ENCODE results near the gene DYRK2.

DYRK2 gene

GRCh38 chr12:67645601-67646000, 2.9 kb upstream of the DYRK2 start:
- Histone ChIP-seq H3K4me1 (ENCODE audit: low read length) (peaks cover 6% of the 10 kb centered on the region), H2AFZ (ENCODE audit: low read length) (no peak overlapping the region), H3K9me2 (replicated peaks; ENCODE audit: insufficient read depth, low read length) (no peaks in the 10 kb centered on the region), H3K79me2 (ENCODE audit: low read length) (peaks cover 14% of the 10 kb centered on the region), H3F3A (ENCODE audit: insufficient read depth, low read length) (0 out of 2 replicates have a peak, but pooled peaks cover 5% of the 10 kb centered on the region), H3K9me3 (replicated peaks; ENCODE audit: insufficient read depth, low read length) (no peaks in the 10 kb centered on the region), H3K27ac (ENCODE audit: low read length) (no peak overlapping the region), H3K9ac (ENCODE audit: low read length) (no peak overlapping the region), H3K36me3 (replicated peaks; ENCODE audit: insufficient read depth, low read length) (no peaks in the 10 kb centered on the region), H3K4me2 (ENCODE audit: low read depth, low read length) (no peak overlapping the region), H4K20me1 (ENCODE audit: insufficient read depth, low read length) (peaks cover 1% of the 10 kb centered on the region; the same call in 1 of the 2 replicates), H3K27me3 (replicated peaks; ENCODE audit: insufficient read depth, low read length) (no peaks in the 10 kb centered on the region), H3K4me3 (ENCODE audit: low read length) (no peak overlapping the region)
- DNase-seq: no peak
- no peak for TF ChIP-seq EZH2phosphoT487 (IDR thresholded peaks at IDR 0.05; ENCODE audit: low read length)
- TF ChIP-seq EZH2 (optimal IDR thresholded peaks at IDR 0.05; ENCODE audit: low read depth, low read length): no peak
- TF ChIP-seq, protein P1, sequence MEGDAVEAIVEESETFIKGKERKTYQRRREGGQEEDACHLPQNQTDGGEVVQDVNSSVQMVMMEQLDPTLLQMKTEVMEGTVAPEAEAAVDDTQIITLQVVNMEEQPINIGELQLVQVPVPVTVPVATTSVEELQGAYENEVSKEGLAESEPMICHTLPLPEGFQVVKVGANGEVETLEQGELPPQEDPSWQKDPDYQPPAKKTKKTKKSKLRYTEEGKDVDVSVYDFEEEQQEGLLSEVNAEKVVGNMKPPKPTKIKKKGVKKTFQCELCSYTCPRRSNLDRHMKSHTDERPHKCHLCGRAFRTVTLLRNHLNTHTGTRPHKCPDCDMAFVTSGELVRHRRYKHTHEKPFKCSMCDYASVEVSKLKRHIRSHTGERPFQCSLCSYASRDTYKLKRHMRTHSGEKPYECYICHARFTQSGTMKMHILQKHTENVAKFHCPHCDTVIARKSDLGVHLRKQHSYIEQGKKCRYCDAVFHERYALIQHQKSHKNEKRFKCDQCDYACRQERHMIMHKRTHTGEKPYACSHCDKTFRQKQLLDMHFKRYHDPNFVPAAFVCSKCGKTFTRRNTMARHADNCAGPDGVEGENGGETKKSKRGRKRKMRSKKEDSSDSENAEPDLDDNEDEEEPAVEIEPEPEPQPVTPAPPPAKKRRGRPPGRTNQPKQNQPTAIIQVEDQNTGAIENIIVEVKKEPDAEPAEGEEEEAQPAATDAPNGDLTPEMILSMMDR (IDR thresholded peaks at IDR 0.05; ENCODE audit: low read length): no peak

DNA sequence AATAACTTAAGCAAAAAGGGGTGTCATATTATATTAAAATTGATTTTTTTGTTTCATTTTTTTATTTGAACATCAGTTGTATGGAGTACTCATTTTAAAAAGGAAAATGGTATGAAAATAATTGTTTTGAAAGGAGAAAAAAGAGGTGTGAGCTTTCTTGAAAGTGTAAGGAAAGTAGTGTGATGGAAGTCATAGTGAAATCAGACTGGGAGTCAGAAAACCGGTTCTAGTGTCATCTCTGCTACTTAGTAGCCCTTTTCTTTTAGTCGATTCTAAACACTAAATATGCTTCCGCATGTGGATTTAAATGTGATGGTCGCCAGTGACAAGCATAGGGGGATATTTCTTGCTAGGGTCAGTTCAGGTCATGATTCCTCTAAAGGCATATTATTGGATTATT, 1.8 kb upstream of the DYRK2 start:
- Histone ChIP-seq H3K9ac (ENCODE audit: low read length) (no peak overlapping the region), H3K9me2 (replicated peaks; ENCODE audit: insufficient read depth, low read length) (no peaks in the 10 kb centered on the region), H3K27ac (ENCODE audit: low read length) (no peak overlapping the region), H3F3A (ENCODE audit: insufficient read depth, low read length) (0 out of 2 replicates have a peak, but pooled peaks cover 5% of the 10 kb centered on the region), H2AFZ (ENCODE audit: low read length) (no peak overlapping the region), H3K4me1 (ENCODE audit: low read length) (peaks cover 14% of the 10 kb centered on the region), H3K4me2 (ENCODE audit: low read depth, low read length) (no peak overlapping the region), H3K9me3 (replicated peaks; ENCODE audit: insufficient read depth, low read length) (no peaks in the 10 kb centered on the region), H3K36me3 (replicated peaks; ENCODE audit: insufficient read depth, low read length) (no peaks in the 10 kb centered on the region), H4K20me1 (ENCODE audit: insufficient read depth, low read length) (peaks cover 10% of the 10 kb centered on the region; the same call in 1 of the 2 replicates), H3K4me3 (ENCODE audit: low read length) (no peak overlapping the region), H3K79me2 (ENCODE audit: low read length) (peaks cover 26% of the 10 kb centered on the region), H3K27me3 (replicated peaks; ENCODE audit: insufficient read depth, low read length) (no peaks in the 10 kb centered on the region)
- no peak for DNase-seq
- TF ChIP-seq EZH2 (optimal IDR thresholded peaks at IDR 0.05; ENCODE audit: low read depth, low read length) (no peak), EZH2phosphoT487 (IDR thresholded peaks at IDR 0.05; ENCODE audit: low read length) (no peak)
- TF ChIP-seq, protein P1 (IDR thresholded peaks at IDR 0.05; ENCODE audit: low read length): no peak

DNA sequence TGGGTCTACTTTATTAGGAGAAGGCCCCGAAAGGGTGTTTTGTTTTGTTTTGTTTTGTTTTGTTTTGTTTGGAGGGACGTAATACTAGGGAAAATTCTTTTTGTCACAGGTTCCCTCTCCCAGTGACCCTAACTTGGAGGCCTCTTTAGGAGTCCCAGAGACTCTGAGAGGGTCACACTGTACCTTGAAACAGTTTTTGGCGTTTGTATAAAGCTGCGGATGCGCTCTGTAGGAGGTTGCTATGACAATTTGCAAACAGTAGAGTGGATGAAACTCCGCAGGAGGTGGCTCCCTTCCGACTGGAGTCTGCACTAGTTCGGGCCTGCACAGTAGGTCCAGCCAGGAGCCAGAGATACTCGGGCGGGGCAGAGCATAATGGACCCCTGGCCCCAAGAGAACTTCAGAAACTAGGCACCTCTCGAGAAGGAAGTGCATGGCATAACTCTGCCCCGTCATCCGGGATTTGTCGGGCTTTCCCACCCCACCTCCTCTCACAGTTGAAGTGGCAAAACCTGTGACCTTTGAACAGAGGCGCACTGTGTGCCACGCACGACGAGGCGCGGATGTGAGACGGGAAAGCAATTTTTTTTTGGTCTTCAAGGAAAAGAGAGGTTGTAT, 1.3 kb upstream of the DYRK2 start:
- Histone ChIP-seq H3K4me2 (ENCODE audit: low read depth, low read length) (0 out of 2 replicates have a peak overlapping the region, but pooled peaks have one; percentile 66), H3K9me3 (replicated peaks; ENCODE audit: insufficient read depth, low read length) (no peaks in the 10 kb centered on the region), H3K79me2 (ENCODE audit: low read length) (peaks cover 30% of the 10 kb centered on the region), H3K4me3 (ENCODE audit: low read length) (no peak overlapping the region), H4K20me1 (ENCODE audit: insufficient read depth, low read length) (peaks cover 10% of the 10 kb centered on the region; the same call in 1 of the 2 replicates), H3K9me2 (replicated peaks; ENCODE audit: insufficient read depth, low read length) (no peaks in the 10 kb centered on the region), H3K27me3 (replicated peaks; ENCODE audit: insufficient read depth, low read length) (no peaks in the 10 kb centered on the region), H3K36me3 (replicated peaks; ENCODE audit: insufficient read depth, low read length) (no peaks in the 10 kb centered on the region), H3K4me1 (ENCODE audit: low read length) (peaks cover 14% of the 10 kb centered on the region), H3K27ac (ENCODE audit: low read length) (no peak overlapping the region), H2AFZ (ENCODE audit: low read length) (no peak overlapping the region), H3F3A (ENCODE audit: insufficient read depth, low read length) (0 out of 2 replicates have a peak, but pooled peaks cover 5% of the 10 kb centered on the region), H3K9ac (ENCODE audit: low read length) (no peak overlapping the region)
- no peak for TF ChIP-seq EZH2 (optimal IDR thresholded peaks at IDR 0.05; ENCODE audit: low read depth, low read length)
- no peak for TF ChIP-seq EZH2phosphoT487 (IDR thresholded peaks at IDR 0.05; ENCODE audit: low read length)
- TF ChIP-seq, protein P1 (IDR thresholded peaks at IDR 0.05; ENCODE audit: low read length): no peak
- DNase-seq: no peak
